T-helper 1 cell treated with Interleukin-12 subunit alpha and Interleukin-12 subunit beta and Interleukin-4 antibody, amounts not matched to agents 30 μg/mL and 1 μg/mL, for 36 hours (primary cell): ENCODE results near the gene MPC1.
"Not testable (repeated sequence)": the region's sequence is repeated elsewhere in the genome, so short reads cannot be mapped to it uniquely, and the experiment has no call there.

Experiments used
- H3K27ac Mint-ChIP-seq: one replicate; pipeline ENCODE4 v1.8.0; 2021; ENCODE audit warnings: mild to moderate bottlenecking, mixed read lengths
- H3K27me3 Mint-ChIP-seq: one replicate; pipeline ENCODE4 v1.8.0; 2021; ENCODE audit warnings: low read depth, mixed read lengths
- H3K36me3 Mint-ChIP-seq: one replicate; pipeline ENCODE4 v1.8.0; 2021; ENCODE audit warnings: low read depth, mixed read lengths
- H3K4me1 Mint-ChIP-seq: one replicate; pipeline ENCODE4 v1.8.0; 2021; ENCODE audit warnings: low read depth, mixed read lengths
- H3K4me3 Mint-ChIP-seq: one replicate; pipeline ENCODE4 v1.8.0; 2021; ENCODE audit warnings: mild to moderate bottlenecking, moderate library complexity, mixed read lengths
- H3K9me3 Mint-ChIP-seq: one replicate; pipeline ENCODE4 v1.8.0; 2021; ENCODE audit warnings: mixed read lengths

Gene MPC1

GRCh38 chr6:166379103-166379586, 3.6 kb downstream of the MPC1 start:
- no peaks in the 10 kb centered on the region for H3K27me3 Mint-ChIP-seq
- no peak overlapping the region for H3K27ac Mint-ChIP-seq
- no peak overlapping the region for H3K4me3 Mint-ChIP-seq
- H3K9me3 Mint-ChIP-seq, result no peaks in the 10 kb centered on the region
- peaks cover 8% of the 10 kb centered on the region for H3K4me1 Mint-ChIP-seq
- H3K36me3 Mint-ChIP-seq, result no peaks in the 10 kb centered on the region

DNA sequence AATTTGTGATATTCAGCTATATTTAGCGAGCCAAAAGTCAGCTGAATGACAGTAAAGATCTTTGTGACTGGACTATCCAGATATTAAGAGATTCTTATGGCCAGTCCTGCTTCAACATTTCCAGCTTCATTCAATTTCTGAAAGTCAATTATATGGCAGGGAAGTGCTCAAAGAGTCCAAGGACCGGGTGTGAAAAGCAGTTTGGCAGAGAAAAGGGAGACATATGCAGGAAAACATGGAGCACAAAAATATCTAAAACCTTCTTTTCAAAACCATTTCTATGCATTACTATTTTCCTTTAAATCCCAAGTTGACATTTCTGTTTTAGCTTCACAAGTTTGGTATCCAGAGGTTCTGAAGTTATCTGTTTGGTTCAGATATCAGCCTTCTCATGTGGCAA, 5.0 kb downstream of the MPC1 start:
- no peaks in the 10 kb centered on the region for H3K27me3 Mint-ChIP-seq
- no peak overlapping the region for H3K27ac Mint-ChIP-seq
- no peaks in the 10 kb centered on the region for H3K36me3 Mint-ChIP-seq
- no peaks in the 10 kb centered on the region for H3K9me3 Mint-ChIP-seq
- peaks cover 4% of the 10 kb centered on the region for H3K4me1 Mint-ChIP-seq
- no peak overlapping the region for H3K4me3 Mint-ChIP-seq

DNA sequence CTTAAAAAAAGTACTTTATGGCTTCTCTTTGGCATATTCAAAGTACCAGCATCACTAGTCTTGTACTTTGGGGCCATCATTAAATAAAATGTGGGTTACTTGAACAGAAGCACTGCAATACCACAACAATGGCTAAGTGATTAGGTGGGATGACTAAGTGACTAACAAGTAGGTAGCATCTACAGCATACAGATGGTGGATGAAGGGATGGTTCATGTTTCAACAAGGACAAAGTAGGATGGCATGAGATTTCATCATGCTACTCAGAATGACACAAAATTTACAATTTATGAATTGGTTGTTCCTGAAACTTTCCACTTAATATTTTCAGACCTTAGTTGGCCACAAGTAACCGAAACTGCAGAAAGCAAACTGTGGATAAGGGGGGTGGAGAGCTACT, 7.7 kb downstream of the MPC1 start:
- Mint-ChIP-seq H3K36me3 (no peaks in the 10 kb centered on the region), H3K9me3 (no peaks in the 10 kb centered on the region), H3K27me3 (no peaks in the 10 kb centered on the region), H3K4me3 (no peak overlapping the region), H3K4me1 (no peaks in the 10 kb centered on the region), H3K27ac (no peak overlapping the region)

DNA sequence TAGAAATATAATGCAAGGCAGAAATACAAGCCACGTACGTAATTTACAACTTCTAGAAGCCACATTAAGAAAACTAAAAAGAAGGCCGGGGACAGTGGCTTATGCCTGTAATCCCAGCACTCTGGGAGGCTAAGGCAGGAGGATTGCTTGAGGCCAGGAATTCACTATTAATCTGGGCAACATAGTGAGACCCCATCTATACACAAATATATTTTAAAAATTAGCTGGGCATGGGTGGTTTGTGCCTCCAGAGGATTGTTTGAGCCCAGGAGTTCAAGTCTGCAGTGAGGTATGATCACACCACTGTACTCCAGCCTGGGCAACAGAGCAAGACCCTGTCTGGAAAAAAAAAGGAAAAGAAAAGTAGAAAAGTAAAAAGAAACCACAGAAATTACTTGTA, 12.3 kb downstream of the MPC1 start:
- Mint-ChIP-seq H3K4me1 (no peaks in the 10 kb centered on the region), H3K9me3 (no peaks in the 10 kb centered on the region), H3K4me3 (no peak overlapping the region), H3K36me3 (peaks cover 5% of the 10 kb centered on the region), H3K27ac (no peak overlapping the region), H3K27me3 (no peaks in the 10 kb centered on the region)

- H3K4me1 Mint-ChIP-seq, result no peaks in the 10 kb centered on the region
- no peak overlapping the region for H3K4me3 Mint-ChIP-seq
- no peak overlapping the region for H3K27ac Mint-ChIP-seq
- H3K36me3 Mint-ChIP-seq, result peaks cover 5% of the 10 kb centered on the region
- no peaks in the 10 kb centered on the region for H3K9me3 Mint-ChIP-seq
- no peaks in the 10 kb centered on the region for H3K27me3 Mint-ChIP-seq
These were observed 13.0 kb downstream of the MPC1 start for GRCh38 chr6:166369782-166370181.

GRCh38 chr6:166366921-166367320, 15.8 kb downstream of the MPC1 start:
- no peak overlapping the region for H3K4me3 Mint-ChIP-seq
- no peaks in the 10 kb centered on the region for H3K4me1 Mint-ChIP-seq
- no peaks in the 10 kb centered on the region for H3K27me3 Mint-ChIP-seq
- H3K27ac Mint-ChIP-seq, result no peak overlapping the region
- no peaks in the 10 kb centered on the region for H3K9me3 Mint-ChIP-seq
- peaks cover 5% of the 10 kb centered on the region for H3K36me3 Mint-ChIP-seq

- Mint-ChIP-seq H3K4me1 (no peaks in the 10 kb centered on the region), H3K9me3 (no peaks in the 10 kb centered on the region), H3K36me3 (peaks cover 5% of the 10 kb centered on the region), H3K4me3 (no peak overlapping the region), H3K27ac (no peak overlapping the region), H3K27me3 (no peaks in the 10 kb centered on the region)
These were observed 16.9 kb downstream of the MPC1 start for GRCh38 chr6:166365806-166366205.

- Mint-ChIP-seq H3K36me3 (peaks cover 5% of the 10 kb centered on the region), H3K27me3 (peaks cover 1% of the 10 kb centered on the region), H3K9me3 (no peaks in the 10 kb centered on the region), H3K4me3 (no peak overlapping the region), H3K4me1 (no peaks in the 10 kb centered on the region), H3K27ac (no peak overlapping the region)
These were observed 17.5 kb downstream of the MPC1 start for GRCh38 chr6:166365221-166365620.

DNA sequence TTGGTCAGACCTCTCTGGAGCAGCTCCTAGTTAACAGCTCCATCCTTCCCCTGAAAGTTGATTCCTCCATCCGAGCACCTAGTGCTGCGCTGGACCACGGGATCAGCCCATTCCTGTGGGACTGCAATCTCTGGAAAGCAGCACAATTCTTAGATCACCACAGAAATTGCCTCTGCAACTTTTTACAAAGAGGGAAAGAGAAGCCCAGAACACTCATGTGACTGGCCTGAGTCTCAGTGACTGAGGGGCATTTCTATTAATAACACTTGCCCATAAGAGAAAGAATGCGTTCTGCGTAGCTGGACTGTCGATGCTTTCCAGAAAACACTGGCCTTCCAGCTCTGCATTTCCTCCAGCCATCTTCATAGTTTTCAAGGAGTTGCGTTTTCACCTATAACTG, 18.3 kb downstream of the MPC1 start:
- no peaks in the 10 kb centered on the region for H3K9me3 Mint-ChIP-seq
- peaks cover 5% of the 10 kb centered on the region for H3K36me3 Mint-ChIP-seq
- no peak overlapping the region for H3K27ac Mint-ChIP-seq
- peaks cover 9% of the 10 kb centered on the region for H3K27me3 Mint-ChIP-seq
- H3K4me1 Mint-ChIP-seq, result no peaks in the 10 kb centered on the region
- H3K4me3 Mint-ChIP-seq, result no peak overlapping the region

DNA sequence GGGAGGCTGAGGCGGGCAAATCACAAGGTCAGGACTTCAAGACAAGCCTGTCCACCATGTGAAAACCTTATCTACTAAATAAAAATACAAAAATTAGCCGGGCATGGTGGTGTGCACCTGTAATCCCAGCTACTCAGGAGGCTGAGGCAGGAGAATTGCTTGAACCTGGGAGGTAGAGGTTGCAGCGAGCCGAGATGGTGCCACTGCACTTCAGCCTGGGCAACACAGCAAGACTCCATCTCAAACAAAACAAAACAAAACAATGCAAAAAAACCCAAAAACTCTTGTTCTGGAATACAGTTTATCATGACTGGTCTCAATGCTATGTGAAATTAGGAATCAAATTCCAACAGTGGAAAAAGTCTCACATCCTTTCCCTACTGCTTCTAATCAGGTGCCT, 20.3 kb downstream of the MPC1 start:
- not testable (repeated sequence) for H3K36me3 Mint-ChIP-seq, H3K4me3 Mint-ChIP-seq, H3K27ac Mint-ChIP-seq, H3K4me1 Mint-ChIP-seq, H3K9me3 Mint-ChIP-seq
- peaks cover 22% of the 10 kb centered on the region for H3K27me3 Mint-ChIP-seq

DNA sequence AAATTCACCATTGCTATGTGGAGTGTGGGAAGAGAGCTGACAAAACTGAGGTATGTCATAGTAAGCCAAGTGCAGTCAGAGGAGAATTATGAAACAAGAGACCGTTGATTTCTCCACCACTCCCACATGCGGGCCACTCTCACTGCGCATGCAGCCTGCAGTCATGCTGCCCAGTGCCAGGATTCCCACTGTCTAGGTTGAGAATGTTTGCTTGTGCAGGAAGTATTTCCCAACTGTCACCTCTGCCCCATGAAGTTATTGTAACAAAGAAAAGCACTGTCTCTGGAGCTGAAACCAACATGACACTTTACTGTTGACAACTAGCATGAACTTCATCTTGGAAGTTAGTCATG, 21.7 kb downstream of the MPC1 start:
- Mint-ChIP-seq H3K36me3 (peaks cover 3% of the 10 kb centered on the region), H3K9me3 (no peaks in the 10 kb centered on the region), H3K4me3 (no peak overlapping the region), H3K27ac (no peak overlapping the region), H3K4me1 (no peaks in the 10 kb centered on the region), H3K27me3 (peaks cover 27% of the 10 kb centered on the region)

- Mint-ChIP-seq H3K36me3 (no peaks in the 10 kb centered on the region), H3K4me3 (no peak overlapping the region), H3K27ac (no peak overlapping the region), H3K27me3 (peaks cover 33% of the 10 kb centered on the region), H3K9me3 (no peaks in the 10 kb centered on the region), H3K4me1 (no peaks in the 10 kb centered on the region)
These were observed 22.3 kb downstream of the MPC1 start for GRCh38 chr6:166360243-166361076.

DNA sequence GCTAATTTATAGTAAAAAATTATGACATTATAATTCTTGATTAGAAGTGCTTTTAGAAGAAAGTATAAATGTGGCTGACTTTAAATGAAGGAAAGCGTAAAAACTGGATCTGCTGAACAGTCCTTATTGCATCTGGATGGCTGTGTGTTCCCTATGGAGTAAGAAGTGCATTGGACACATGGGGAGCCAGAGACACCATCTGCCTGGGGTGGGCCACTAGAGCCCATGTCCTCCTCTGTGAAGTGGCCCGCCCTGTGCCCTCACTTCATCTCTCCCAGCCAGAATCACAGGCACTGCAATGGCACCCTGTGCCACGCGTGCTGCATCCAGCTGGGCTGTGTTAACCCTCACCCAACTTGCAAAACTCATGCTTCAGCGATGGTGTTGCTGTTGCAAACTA, 27.2 kb downstream of the MPC1 start:
- Mint-ChIP-seq H3K9me3 (peaks cover 6% of the 10 kb centered on the region), H3K27ac (no peak overlapping the region), H3K4me3 (no peak overlapping the region), H3K36me3 (no peaks in the 10 kb centered on the region), H3K4me1 (peaks cover 6% of the 10 kb centered on the region), H3K27me3 (peaks cover 69% of the 10 kb centered on the region)

GRCh38 chr6:166354965-166355364, 27.8 kb downstream of the MPC1 start:
- no peaks in the 10 kb centered on the region for H3K36me3 Mint-ChIP-seq
- H3K9me3 Mint-ChIP-seq, result peaks cover 6% of the 10 kb centered on the region
- peaks cover 68% of the 10 kb centered on the region for H3K27me3 Mint-ChIP-seq
- no peak overlapping the region for H3K4me3 Mint-ChIP-seq
- no peak overlapping the region for H3K27ac Mint-ChIP-seq
- peaks cover 6% of the 10 kb centered on the region for H3K4me1 Mint-ChIP-seq

- Mint-ChIP-seq H3K4me1 (peaks cover 6% of the 10 kb centered on the region), H3K4me3 (no peak overlapping the region), H3K27ac (no peak overlapping the region), H3K27me3 (peaks cover 68% of the 10 kb centered on the region), H3K9me3 (peaks cover 6% of the 10 kb centered on the region), H3K36me3 (no peaks in the 10 kb centered on the region)
These were observed 28.6 kb downstream of the MPC1 start for GRCh38 chr6:166354143-166354542.
